ENCODE results near the gene KCNJ13.
"Not testable (repeated sequence)": the region's sequence is repeated elsewhere in the genome, so short reads cannot be mapped to it uniquely, and the experiment has no call there.

Gene KCNJ13

DNA sequence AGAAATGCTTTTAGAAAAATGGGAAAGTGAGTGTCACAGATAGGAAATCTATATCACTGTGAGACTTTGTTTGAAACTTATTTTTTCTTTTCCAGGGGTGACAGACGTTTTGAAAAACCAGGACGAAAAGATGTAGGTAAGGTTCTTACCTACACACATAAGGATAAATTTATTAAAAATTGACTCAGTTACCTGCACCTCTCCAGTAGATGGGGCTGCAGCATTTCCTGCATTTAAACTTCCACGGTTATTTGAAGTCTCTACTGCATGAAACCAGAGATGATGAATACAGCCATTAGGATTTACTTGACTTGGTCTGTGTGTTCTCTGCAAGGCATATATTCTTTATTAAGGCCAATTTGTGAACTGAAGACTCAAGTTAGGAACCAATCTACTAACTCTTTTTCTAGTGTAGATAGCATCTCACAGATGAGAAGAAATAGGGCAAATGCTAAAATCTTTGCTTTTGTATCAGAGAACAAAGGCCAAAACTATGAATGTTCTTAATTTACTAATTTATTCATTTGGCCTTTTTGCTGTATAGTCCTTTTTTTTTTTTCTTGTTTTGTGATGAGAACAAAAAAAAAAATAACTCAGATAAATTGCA, 15.0 kb downstream of the KCNJ13 start:
- peak; percentile 92 for FAIRE-seq

DNA sequence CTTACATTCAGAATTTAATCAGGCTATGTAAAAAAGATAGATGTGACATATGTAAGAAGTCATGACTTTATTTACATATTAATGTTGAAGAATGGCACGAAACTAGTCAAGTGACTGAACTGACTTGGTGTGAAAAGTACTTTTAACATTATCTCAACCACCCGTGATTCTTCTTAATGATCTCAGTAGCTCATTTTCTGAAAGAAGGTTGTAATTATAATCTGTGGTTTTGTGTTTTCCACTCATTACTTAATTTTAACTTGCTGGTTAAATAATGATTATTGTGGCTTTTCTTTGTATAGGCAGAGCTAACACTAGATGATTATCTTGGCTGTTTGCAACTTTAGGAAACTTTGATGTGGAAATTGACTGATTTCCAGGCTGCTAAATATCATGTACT, 18.5 kb downstream of the KCNJ13 start:
- no peak for FAIRE-seq

DNA sequence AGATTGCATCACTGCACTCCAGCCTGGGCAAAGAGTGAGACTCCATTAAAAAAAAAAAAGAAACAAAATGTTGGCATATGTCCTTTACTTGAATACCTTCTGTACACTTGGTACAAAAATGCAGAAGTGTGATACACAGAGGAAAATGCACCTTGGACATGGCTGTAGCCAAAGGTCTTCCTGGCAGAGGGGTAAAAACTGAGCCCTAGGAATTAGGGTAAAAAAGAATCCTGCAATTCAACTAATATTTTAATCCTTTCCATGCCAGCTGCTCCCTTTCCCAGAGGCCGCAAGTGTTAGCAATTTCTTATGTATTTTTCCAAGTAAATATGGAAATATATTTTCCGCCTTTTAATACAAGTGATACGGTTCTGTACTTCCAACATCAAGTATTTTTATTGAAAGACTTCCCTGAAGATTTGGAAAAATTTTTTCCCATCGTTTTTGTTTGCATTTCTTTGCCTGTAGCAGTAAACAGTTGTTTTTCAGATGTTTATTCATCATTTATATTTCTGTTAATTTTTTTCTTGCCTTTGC, 26.2 kb downstream of the KCNJ13 start:
- FAIRE-seq = no peak

DNA sequence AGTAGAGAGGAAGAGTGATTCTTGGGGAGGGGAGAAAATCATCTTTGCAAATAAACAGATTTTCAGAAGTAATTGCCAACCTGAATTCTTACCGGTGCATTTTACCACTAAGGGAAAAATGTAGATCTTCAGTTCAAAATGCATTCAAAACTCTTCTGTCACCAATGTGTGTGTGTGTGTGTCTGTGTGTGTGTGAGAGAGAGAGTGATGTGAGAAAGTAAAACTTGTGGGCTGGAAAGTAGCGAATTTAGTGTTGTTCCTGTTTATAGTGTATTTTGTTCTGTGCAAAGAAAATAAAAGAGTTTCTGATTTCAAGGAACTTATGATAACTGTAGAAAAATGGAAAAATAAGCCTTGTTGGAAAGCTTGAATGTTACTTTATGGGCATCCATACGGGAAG, 27.0 kb downstream of the KCNJ13 start:
- no peak for FAIRE-seq

DNA sequence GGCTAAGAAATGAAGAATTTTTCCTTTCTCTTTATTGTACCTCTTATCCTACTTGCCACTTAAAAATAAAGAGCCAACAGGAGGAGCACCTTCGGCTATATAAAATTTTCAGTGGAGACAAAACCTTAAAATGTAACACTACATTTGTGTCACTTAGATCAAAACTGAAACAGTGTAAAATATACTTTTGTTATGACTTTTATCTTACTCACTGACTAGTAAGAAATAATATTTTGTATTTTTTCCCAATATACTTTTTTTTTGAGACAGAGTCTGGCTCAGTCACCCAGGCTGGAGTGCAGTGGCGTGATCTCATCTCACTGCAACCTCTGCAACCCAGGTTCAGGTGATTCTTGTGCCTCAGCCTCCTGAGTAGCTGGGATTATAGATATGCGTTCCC, 28.3 kb downstream of the KCNJ13 start:
- no peak for FAIRE-seq

DNA sequence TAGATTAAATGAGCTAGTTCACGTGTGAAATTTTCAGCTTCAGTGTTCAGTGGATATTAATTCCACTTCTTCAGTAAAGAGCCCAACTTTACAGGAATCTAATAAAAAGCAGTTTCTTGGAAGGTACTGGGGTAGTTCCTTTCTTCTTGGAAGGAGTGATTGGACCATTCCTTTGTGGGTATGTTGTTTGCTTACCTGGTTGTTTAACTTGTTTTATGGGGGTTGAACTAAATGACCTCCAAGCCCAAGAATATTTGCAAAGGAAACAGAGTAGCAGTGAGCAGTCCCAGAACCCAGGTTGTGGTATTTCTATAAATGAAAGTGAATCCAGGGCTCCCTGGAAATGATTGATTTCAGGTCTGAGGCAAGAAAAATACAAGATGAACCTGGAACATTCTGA, 31.4 kb downstream of the KCNJ13 start:
- FAIRE-seq = no peak

DNA sequence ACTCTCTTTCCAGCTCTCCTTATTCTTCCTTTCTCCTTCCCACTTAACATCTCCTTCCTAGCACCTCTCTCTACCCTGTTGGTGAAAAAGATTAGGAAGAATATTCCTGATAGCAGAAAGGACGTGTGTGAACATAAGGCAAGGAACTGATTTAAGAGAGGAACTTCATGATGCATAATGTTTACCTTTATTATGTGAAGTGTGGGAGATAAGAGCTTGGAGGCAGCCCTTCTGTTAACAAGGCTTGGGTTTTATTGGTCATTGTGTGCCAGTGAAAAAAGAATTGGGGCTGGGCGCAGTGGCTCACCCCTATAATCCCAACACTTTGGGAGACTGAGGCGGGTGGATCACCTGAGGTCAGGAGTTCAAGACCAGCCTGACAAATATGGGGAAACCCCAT, 34.4 kb downstream of the KCNJ13 start:
- no peak for FAIRE-seq

DNA sequence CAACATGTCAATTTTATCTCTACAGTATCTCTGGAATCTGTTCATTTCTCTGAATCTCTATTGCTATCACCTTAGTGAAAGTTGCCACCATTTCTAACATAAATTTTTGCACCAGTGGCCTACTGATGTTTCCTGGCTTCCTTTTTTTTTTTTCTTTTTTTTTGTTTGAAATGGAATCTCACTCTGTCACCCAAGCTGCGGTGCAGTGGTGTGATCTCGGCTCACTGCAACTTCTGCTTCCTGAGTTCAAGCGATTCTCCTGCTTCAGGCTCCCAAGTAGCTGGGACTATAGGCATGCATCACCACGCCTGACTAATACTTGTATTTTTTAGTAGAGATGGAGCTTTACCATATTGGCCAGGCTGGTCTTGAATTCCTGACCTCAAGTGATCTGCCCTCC, 35.1 kb downstream of the KCNJ13 start:
- FAIRE-seq = no peak

DNA sequence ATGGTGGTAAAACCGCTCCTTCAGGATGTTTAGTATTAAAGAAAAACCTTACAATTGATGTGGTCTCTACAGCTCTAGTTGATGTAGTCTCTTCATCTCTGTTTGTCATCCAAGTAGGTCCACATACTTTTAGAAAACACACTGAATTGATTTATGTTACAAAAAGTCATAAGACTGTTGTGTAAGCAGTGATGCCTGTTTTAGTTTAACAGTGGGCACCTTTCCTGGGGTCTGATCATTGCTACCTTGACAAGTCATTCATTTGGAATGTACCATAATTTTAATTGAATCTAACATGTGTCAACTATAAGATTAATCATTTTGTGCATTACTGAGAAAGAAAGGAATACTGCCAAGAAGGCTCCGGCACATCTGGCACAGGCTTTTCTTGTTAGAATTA, 44.9 kb downstream of the KCNJ13 start:
- FAIRE-seq = no peak

DNA sequence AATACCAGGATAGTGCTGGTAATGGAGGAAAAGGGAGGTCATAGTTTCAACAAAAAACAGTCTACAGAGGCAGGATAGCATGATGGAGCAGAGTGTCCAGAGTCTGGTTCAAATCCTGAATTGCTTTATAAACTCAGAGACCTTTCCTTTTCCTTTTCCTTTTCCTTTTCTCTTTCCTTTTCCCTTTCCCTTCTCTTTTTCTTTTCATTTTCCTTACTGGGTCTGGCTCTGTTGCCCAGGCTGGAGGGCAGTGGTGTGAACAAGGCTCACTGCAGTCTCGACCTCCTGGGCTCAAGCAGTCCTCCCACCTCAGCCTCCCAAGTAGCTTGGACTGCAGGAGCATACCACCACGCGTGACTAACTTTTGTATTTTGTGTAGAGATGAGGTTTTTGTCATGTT, 47.6 kb downstream of the KCNJ13 start:
- FAIRE-seq = no peak

DNA sequence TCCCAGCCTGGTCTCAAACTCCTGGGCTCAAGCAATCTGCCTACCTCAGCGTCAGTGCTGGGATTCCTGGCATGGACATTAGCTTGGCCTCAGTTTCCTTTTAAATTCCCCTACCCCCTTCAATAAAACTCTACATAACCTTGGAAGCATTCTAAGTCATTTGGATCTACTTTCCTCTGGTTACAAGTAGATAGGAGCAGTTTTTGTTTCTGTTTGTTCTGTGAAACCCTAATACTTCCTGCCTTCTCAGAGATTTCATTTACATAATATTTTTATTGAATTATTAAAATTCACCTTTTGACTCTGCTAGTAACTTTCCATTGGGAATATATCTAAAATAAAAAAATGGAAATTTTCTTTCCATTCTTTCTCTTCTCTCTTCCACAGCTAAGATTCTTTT, 53.3 kb downstream of the KCNJ13 start:
- no peak for FAIRE-seq

DNA sequence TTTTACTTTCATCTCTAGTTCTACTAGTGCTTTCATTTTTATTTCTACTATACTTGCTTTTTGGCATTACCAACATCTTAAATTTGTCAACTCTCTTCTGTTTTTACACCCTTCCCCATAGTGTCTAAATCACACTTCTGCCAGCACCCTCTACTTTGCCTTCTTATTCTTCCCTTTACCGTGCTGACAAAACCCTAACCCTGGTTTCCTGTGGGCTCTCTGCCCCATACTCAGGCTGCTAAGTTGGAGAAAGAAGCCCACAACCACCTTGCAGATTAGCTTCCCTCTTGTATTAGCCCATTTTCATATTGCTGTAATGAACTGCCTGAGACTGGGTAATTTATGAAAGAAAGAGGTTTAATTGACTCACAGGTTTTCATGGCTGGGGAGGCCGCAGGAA, 54.5 kb downstream of the KCNJ13 start:
- no peak for FAIRE-seq

DNA sequence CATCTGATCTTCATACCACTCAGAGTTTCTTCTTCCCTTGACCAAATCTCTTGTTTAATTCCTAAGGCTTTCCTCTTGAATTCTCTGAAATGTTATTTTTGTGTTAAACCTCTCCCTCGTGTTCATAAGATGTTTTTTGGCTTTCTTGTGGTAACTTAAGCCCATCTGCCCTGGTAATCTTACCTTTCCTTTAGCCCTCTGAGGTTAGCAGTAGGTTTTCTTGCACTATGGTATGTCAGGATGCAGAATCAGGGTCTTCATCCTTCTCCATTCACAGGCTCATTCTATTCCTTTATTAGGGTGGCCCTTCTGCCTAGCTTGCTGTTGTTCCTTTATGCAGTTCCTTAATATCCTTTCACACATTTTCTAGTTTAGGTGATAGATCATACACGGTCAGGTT, 55.1 kb downstream of the KCNJ13 start:
- no peak for FAIRE-seq

DNA sequence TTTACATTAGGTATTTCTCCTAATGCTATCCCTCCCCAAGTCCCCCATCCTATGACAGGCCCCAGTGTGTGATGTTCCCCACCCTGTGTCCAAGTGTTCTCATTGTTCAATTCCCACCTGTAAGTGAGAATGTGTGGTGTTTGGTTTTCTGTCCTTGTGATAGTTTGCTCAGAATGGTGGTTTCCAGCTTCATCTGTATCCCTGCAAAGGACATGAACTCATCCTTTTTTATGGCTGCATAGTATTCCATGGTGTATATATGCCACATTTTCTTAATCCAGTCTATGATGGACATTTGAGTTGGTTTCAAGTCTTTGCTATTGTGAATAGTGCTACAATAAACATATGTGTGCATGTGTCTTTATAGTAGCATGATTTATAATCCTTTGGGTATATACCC, 56.3 kb downstream of the KCNJ13 start:
- not testable (repeated sequence) for FAIRE-seq
